GM23338 (cell line): ENCODE measurements around the gene BLOC1S5. TPM values are rescaled to one million over a fixed set of nuclear protein-coding genes. Genes with fewer than 3 reads are reported as not detected.

Experiments used
- ATAC-seq: fragments of 200-7000 bp; cut with Tn5 transposase; 3 replicates; pipeline ENCODE4 v1.9.1; 2020
- DNase-seq: peaks from one replicate; pipeline ENCODE4 v3.0.0-alpha.2; 2015; ENCODE audit warnings: low spot score
- H2AFZ ChIP-seq: fragments of 200-600 bp; sonication (generic); 2 replicates; pipeline ENCODE4 v1.8.0; 2016; ENCODE audit warnings: antibody characterized with exemption, mild to moderate bottlenecking, moderate library complexity
- H3F3A ChIP-seq: fragments of 200-600 bp; sonication (generic); replicated peaks from 2 replicates; pipeline ENCODE4 v1.8.0; 2017; ENCODE audit warnings: antibody characterized with exemption, mixed run types, low read depth
- H3K27ac ChIP-seq: fragments of 200-600 bp; sonication (generic); 2 replicates; pipeline ENCODE4 v1.6.1; 2016; ENCODE audit warnings: low read depth
- H3K27me3 ChIP-seq: fragments of 200-600 bp; sonication (generic); 2 replicates; pipeline ENCODE4 v1.8.0; 2016; ENCODE audit warnings: mild to moderate bottlenecking, mixed run types, moderate library complexity; ENCODE audit not compliant: insufficient read depth
- H3K36me3 ChIP-seq: fragments of 200-600 bp; sonication (generic); 2 replicates; pipeline ENCODE4 v1.8.0; 2016; ENCODE audit warnings: mild to moderate bottlenecking; ENCODE audit not compliant: insufficient read depth
- H3K4me1 ChIP-seq: fragments of 200-600 bp; sonication (generic); 2 replicates; pipeline ENCODE4 v1.8.0; 2016; ENCODE audit warnings: mild to moderate bottlenecking, moderate library complexity; ENCODE audit not compliant: insufficient read depth
- H3K4me2 ChIP-seq: fragments of 200-600 bp; sonication (generic); 2 replicates; pipeline ENCODE4 v1.7.1; 2017; ENCODE audit warnings: mixed run types
- H3K4me3 ChIP-seq: fragments of 200-600 bp; sonication (generic); 2 replicates; pipeline ENCODE4 v1.6.1; 2016; ENCODE audit warnings: mixed run types
- H3K79me2 ChIP-seq: fragments of 200-600 bp; sonication (generic); replicated peaks from 2 replicates; pipeline ENCODE4 v1.8.0; 2017; ENCODE audit warnings: mild to moderate bottlenecking; ENCODE audit not compliant: insufficient read depth
- H3K9me2 ChIP-seq: fragments of 200-600 bp; sonication (generic); 2 replicates; pipeline ENCODE4 v1.8.0; 2017; ENCODE audit not compliant: insufficient read depth
- H4K20me1 ChIP-seq: fragments of 200-600 bp; sonication (generic); replicated peaks from 2 replicates; pipeline ENCODE4 v1.8.0; 2017; ENCODE audit warnings: mild to moderate bottlenecking; ENCODE audit not compliant: insufficient read depth
- H3K27ac Mint-ChIP-seq: 2 replicates; pipeline ENCODE4 v1.8.0; 2020; ENCODE audit warnings: inconsistent platforms, mild to moderate bottlenecking, moderate library complexity, mixed read lengths
- H3K27me3 Mint-ChIP-seq: 3 replicates; pipeline ENCODE4 v1.8.0; 2022; ENCODE audit warnings: low read depth, mild to moderate bottlenecking, moderate library complexity, mixed read lengths, inconsistent platforms; ENCODE audit not compliant: insufficient read depth, poor library complexity
- H3K36me3 Mint-ChIP-seq: 3 replicates; pipeline ENCODE4 v1.8.0; 2021; ENCODE audit warnings: low read depth, mild to moderate bottlenecking, inconsistent platforms, moderate library complexity, mixed read lengths
- H3K4me1 Mint-ChIP-seq: 3 replicates; pipeline ENCODE4 v1.8.0; 2020; ENCODE audit warnings: mild to moderate bottlenecking, inconsistent platforms, mixed read lengths
- H3K4me3 Mint-ChIP-seq: 3 replicates; pipeline ENCODE4 v1.8.0; 2021; ENCODE audit warnings: moderate library complexity, mild to moderate bottlenecking, inconsistent platforms, mixed read lengths
- H3K9me3 Mint-ChIP-seq: 3 replicates; pipeline ENCODE4 v1.8.0; 2020; ENCODE audit warnings: moderate library complexity, mild to moderate bottlenecking, inconsistent platforms, mixed read lengths
- CREB1 ChIP-seq: fragments of 250-450 bp; sonication (Bioruptor Pico); IDR thresholded peaks from 2 replicates; pipeline ENCODE4 v1.5.0; 2020; ENCODE audit warnings: low read depth, mild to moderate bottlenecking, moderate library complexity
- ETS1 ChIP-seq: IDR thresholded peaks from 2 replicates; pipeline ENCODE4 v1.6.1; 2016; ENCODE audit warnings: antibody characterized with exemption
- EZH2 ChIP-seq: fragments of 200-600 bp; sonication (generic); IDR thresholded peaks from one replicate; pipeline ENCODE4 v1.8.0; 2017; ENCODE audit warnings: antibody characterized with exemption, mild to moderate bottlenecking, low read depth; ENCODE audit not compliant: unreplicated experiment
- JUNB ChIP-seq: IDR thresholded peaks from one replicate; pipeline ENCODE4 v1.6.1; 2016; ENCODE audit warnings: antibody characterized with exemption; ENCODE audit not compliant: unreplicated experiment
- NANOG ChIP-seq: IDR thresholded peaks from 2 replicates; pipeline ENCODE4 v1.6.1; 2016; ENCODE audit warnings: antibody characterized with exemption, borderline replicate concordance
- POLR2AphosphoS5 ChIP-seq: IDR thresholded peaks from 2 replicates; pipeline ENCODE4 v1.6.1; 2016; ENCODE audit warnings: antibody characterized with exemption, low read depth
- REST ChIP-seq: IDR thresholded peaks from one replicate; pipeline ENCODE4 v1.6.1; 2018; ENCODE audit warnings: antibody characterized with exemption; ENCODE audit not compliant: unreplicated experiment
- ZNF114 ChIP-seq: fragments of 250-450 bp; sonication (Bioruptor Pico); IDR thresholded peaks from 2 replicates; pipeline ENCODE4 v1.5.0; 2020; ENCODE audit warnings: mild to moderate bottlenecking, moderate library complexity
- ZNF331 ChIP-seq: fragments of 250-450 bp; sonication (Bioruptor Pico); IDR thresholded peaks from 2 replicates; pipeline ENCODE4 v1.5.0; 2020; ENCODE audit warnings: low read depth, mild to moderate bottlenecking, moderate library complexity
- polyA plus RNA-seq: library from polyadenylated mRNA; unstranded; fragments of >200 nt; fragmentation: Nextera tagmentation; extraction: Ambion mirVana; gene quantifications from 2 replicates; pipeline ENCODE4 v1.2.1, GENCODE V29; 2016
- total RNA-seq: library from RNA; depleted of rRNA; stranded (reverse); fragments of >200 nt; shearing (Covaris generic); gene quantifications from 2 replicates; pipeline ENCODE4 v1.2.3, GENCODE V29; 2014
- TF ChIP-seq, protein P1 (sequence below), 2 experiments: fragments of 200-600 bp in 1 of 2; sonication (generic) in 1 of 2; conservative IDR thresholded peaks; 2 replicates each; pipeline versions ENCODE4 v1.5.1 to v1.6.1; 2016 to 2017; ENCODE audit warnings: antibody characterized with exemption in 2 of 2, low read depth in 2 of 2, mild to moderate bottlenecking in 2 of 2, moderate library complexity in 1 of 2

Gene BLOC1S5
- total and polyA plus RNA-seq, 2 experiments from 2014 or later = 14.9 to 16.6 TPM

DNA sequence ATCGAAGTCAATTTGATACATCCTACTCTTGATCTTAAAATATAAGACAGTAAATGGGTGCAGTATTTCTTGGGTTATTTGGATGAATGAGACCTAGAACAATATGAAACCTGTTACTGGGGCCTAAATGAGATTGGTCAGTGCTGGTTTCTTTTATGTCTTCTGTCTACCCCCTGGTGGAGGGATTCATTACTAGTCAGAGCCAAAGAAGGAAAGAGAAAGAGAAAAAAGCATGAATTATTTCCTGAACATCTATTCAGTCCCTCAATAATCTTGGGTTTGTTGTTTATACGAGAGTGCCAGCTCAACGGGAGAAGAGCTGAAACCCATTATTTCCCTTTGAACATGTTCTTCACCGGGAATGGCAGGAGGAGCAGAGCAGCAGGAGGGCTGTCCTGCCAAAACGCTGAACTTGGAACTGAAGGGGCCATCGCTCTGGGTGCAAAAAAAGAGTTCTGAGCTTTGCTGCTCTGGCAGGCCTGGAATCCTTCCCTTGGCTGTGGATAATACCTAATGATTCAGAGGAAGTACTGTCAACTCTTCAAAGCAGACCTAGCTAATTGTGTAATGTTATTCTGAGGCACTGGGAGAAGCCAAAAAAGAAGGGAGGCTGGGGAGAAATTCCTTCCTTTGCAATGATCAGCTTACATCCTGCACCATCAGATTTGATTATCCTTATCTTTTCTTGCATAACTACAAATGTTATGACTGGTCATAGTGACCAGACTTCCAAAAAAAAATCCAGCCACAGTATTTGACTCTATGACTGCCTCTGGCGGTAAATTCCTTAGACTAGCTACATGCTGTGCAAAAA lies 72.0 kb downstream of the BLOC1S5 start:
- H3K4me2 ChIP-seq = no peak overlapping the region
- Mint-ChIP-seq H3K36me3 (no peaks in the 10 kb centered on the region; the same call in 2 of the 3 replicates), H3K4me3 (no peak overlapping the region), H3K27me3 (no peaks in the 10 kb centered on the region), H3K4me1 (peaks cover 6% of the 10 kb centered on the region; the same call in 2 of the 3 replicates), H3K9me3 (no peaks in the 10 kb centered on the region), H3K27ac (no peak overlapping the region)
- no peaks in the 10 kb centered on the region for H3F3A ChIP-seq
- H3K79me2 ChIP-seq = no peaks in the 10 kb centered on the region
- no peaks in the 10 kb centered on the region for H3K9me2 ChIP-seq
- no peak overlapping the region for H2AFZ ChIP-seq
- TF ChIP-seq, protein P1, sequence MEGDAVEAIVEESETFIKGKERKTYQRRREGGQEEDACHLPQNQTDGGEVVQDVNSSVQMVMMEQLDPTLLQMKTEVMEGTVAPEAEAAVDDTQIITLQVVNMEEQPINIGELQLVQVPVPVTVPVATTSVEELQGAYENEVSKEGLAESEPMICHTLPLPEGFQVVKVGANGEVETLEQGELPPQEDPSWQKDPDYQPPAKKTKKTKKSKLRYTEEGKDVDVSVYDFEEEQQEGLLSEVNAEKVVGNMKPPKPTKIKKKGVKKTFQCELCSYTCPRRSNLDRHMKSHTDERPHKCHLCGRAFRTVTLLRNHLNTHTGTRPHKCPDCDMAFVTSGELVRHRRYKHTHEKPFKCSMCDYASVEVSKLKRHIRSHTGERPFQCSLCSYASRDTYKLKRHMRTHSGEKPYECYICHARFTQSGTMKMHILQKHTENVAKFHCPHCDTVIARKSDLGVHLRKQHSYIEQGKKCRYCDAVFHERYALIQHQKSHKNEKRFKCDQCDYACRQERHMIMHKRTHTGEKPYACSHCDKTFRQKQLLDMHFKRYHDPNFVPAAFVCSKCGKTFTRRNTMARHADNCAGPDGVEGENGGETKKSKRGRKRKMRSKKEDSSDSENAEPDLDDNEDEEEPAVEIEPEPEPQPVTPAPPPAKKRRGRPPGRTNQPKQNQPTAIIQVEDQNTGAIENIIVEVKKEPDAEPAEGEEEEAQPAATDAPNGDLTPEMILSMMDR (conservative IDR thresholded peaks at IDR 0.05; ENCODE audit: low read depth in 2 of 2) = peak; percentile 58 to 59
- TF ChIP-seq JUNB (no peak), ZNF331 (CRISPR knock-in tag) (no peak)
- H3K27ac ChIP-seq = no peak overlapping the region
- H3K36me3 ChIP-seq = no peaks in the 10 kb centered on the region; the same call in 1 of the 2 replicates
- no peaks in the 10 kb centered on the region for H3K27me3 ChIP-seq
- no peaks in the 10 kb centered on the region; the same call in 1 of the 2 replicates for H4K20me1 ChIP-seq
- no peaks in the 10 kb centered on the region for H3K4me1 ChIP-seq
- ATAC-seq = peak; percentile 60
- peak; percentile 59 for DNase-seq
- H3K4me3 ChIP-seq = no peak overlapping the region

GRCh38 chr6:7991536-7991935 lies 72.7 kb downstream of the BLOC1S5 start:
- Mint-ChIP-seq H3K9me3 (no peaks in the 10 kb centered on the region), H3K4me3 (no peak overlapping the region), H3K27me3 (no peaks in the 10 kb centered on the region), H3K27ac (no peak overlapping the region), H3K36me3 (no peaks in the 10 kb centered on the region; the same call in 2 of the 3 replicates), H3K4me1 (peaks cover 6% of the 10 kb centered on the region)
- H3K4me2 ChIP-seq = no peak overlapping the region
- no peaks in the 10 kb centered on the region for H3K9me2 ChIP-seq
- no peak overlapping the region for H3K4me3 ChIP-seq
- DNase-seq (no peak), ATAC-seq (no peak)
- H3K27me3 ChIP-seq = no peaks in the 10 kb centered on the region
- no peaks in the 10 kb centered on the region for H3K79me2 ChIP-seq
- no peaks in the 10 kb centered on the region for H3K4me1 ChIP-seq
- H3F3A ChIP-seq = no peaks in the 10 kb centered on the region
- no peak overlapping the region for H2AFZ ChIP-seq
- no peaks in the 10 kb centered on the region; the same call in 1 of the 2 replicates for H4K20me1 ChIP-seq
- no peak overlapping the region for H3K27ac ChIP-seq
- no peaks in the 10 kb centered on the region; the same call in 1 of the 2 replicates for H3K36me3 ChIP-seq
- TF ChIP-seq CREB1 (CRISPR knock-in tag) = no peak
- TF ChIP-seq ZNF114 (CRISPR knock-in tag) = no peak
- TF ChIP-seq EZH2 = no peak
- TF ChIP-seq ETS1 = no peak
- no peak for TF ChIP-seq JUNB
- no peak for TF ChIP-seq ZNF331 (CRISPR knock-in tag)
- no peak for TF ChIP-seq POLR2AphosphoS5
- no peak for TF ChIP-seq NANOG
- TF ChIP-seq REST = no peak
- TF ChIP-seq, protein P1 (conservative IDR thresholded peaks at IDR 0.05; ENCODE audit: low read depth in 2 of 2) = no peak
